Choroid plexus epithelial cell (primary cell): ENCODE data around the gene TBC1D14.
A peak's percentile ranks its signal among the peaks of the same experiment; 100 is the strongest.
"Not testable (repeated sequence)": the region's sequence is repeated elsewhere in the genome, so short reads cannot be mapped to it uniquely, and the experiment has no call there.

ENCODE experiments used
- DNase-seq: peaks from one replicate; pipeline ENCODE4 v3.0.0-alpha.2; 2010; ENCODE audit warnings: low read depth
- H3K4me3 ChIP-seq: 2 replicates; pipeline ENCODE4 v1.5.1; 2011; ENCODE audit warnings: low read depth, mild to moderate bottlenecking, control low read depth, low read length, moderate library complexity
- TF ChIP-seq, protein P1 (sequence below): conservative IDR thresholded peaks from 2 replicates; pipeline ENCODE4 v1.5.1; 2011; ENCODE audit warnings: low read depth, mild to moderate bottlenecking, control low read depth, inconsistent platforms, low read length, moderate library complexity

Gene TBC1D14

DNA sequence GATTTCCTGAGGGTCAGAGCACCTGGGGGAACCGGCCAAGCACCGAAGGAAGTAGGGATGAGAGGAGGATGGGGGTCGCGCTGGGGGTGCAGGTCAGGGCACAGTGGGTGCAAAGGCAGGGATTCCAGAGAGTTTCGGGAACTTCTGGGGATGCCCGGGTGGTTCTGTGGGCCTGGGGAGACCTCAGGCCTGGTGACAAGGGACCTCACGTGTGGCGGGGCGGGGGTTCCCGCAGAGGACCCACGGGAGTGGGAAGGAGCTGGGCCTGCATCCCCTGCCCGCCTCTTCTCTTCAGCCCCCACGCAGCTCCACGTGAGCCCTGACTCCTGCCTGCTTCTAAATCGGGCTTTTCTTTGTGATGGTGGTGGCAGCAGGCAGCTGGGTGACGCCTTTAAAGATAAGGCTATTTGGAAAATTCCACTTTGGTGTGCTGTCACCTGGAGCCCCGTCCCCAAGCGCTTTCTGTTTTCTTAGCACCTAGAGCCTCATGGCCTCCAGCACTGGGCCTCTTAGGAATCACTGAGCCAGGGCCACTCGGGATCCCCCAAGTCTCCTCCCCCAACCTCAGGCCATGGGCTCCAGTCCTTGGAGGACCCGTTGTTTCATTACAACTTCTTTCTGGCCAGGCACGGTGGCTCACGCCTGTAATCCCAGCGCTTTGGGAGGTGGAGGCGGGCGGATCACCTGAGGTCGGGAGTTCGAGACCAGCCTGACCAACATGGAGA lies 7.1 kb upstream of the TBC1D14 start:
- TF ChIP-seq, protein P1, sequence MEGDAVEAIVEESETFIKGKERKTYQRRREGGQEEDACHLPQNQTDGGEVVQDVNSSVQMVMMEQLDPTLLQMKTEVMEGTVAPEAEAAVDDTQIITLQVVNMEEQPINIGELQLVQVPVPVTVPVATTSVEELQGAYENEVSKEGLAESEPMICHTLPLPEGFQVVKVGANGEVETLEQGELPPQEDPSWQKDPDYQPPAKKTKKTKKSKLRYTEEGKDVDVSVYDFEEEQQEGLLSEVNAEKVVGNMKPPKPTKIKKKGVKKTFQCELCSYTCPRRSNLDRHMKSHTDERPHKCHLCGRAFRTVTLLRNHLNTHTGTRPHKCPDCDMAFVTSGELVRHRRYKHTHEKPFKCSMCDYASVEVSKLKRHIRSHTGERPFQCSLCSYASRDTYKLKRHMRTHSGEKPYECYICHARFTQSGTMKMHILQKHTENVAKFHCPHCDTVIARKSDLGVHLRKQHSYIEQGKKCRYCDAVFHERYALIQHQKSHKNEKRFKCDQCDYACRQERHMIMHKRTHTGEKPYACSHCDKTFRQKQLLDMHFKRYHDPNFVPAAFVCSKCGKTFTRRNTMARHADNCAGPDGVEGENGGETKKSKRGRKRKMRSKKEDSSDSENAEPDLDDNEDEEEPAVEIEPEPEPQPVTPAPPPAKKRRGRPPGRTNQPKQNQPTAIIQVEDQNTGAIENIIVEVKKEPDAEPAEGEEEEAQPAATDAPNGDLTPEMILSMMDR = no peak
- no peak overlapping the region for H3K4me3 ChIP-seq
- DNase-seq = no peak

DNA sequence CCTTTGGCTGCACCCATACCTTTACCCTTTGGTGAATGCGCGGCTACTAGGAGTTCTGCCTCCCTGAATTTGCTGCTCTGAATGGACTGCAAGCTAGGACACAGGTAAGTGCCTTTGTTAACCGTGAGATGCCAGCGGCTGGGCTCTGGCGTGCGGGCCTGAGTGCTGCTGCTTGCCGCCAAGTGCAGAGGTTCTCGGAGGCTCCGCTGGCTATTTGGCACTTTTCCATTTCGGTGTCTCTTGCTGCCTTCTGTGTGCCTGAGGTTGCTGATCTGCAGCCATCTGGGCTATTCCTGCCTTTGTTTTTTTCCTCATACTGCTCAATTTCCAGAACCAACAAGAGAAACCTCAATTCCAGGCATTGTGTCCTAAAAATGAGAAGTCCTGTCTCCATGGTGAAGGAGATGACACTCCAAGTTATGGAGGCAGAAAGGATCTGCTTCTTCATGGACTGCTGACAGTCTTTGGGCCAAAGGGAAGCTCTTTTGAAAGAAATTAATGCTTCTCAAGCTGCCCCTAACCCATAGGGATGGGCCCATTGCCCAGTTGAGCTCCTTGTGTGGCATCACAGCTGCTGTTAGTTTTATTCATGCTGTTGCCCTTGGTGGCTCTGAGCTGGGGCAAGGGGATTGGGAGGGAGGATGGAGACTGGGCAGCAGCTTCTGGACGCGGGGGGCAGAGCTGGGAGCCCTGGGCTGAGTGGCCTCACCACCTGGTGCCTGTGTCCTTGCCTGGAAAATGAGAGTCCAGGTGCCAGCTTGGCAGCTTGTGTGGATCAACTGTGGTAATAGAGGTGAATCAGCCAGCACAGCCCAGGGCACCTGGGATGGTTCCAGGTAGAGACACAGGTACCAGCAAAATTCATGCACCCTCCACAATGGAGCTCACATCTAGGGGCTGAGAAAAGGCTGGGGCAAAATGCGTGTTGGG lies 3.8 kb upstream of the TBC1D14 start:
- no peak overlapping the region for H3K4me3 ChIP-seq
- TF ChIP-seq, protein P1 = no peak
- no peak for DNase-seq

DNA sequence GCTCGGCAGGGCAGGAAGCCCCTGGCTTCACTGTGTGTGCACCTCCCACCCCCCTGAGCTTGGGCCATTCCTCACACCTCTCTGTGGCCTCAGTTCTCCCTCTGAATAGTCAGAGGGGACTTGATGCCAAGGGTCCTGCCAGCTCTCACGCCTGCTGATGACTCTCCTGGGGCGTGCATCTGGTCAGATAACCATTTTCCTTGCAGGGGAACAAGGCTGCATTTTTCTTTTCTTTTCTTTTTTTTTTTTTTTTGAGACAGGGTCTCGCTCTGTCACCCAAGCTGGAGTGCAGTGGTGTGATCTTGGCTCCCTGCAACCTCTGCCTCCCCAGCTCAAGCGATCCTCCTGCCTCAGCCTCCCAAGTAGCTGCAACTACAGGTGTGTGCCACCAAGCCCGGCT lies 3.1 kb upstream of the TBC1D14 start:
- DNase-seq, H3K4me3 ChIP-seq: not testable (repeated sequence)

DNA sequence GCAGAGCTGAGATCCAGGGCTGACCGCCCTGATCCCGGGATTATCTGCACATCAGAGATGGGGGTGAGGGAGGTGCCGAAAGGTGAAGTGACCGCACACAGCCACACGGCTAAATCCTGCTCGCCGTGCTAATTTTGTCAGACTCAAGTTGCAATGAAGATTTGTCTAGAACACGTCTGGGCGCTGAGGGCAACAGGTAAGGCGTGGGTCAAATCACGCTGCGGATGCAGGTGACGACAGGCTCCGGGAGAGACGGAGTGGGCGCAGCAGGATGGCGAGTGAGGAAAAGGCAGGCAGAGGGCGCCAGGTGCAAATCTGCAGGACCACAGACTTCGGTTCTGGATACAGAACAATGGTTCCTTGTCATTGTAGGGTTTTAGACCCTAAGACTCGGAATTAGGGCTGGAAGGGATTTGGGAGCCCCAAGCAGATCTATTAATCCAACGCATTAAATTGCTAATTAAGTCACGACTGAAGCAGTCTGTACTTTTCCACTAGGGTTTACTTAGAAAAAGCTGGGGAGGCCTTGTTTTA lies 1.9 kb upstream of the TBC1D14 start:
- H3K4me3 ChIP-seq = no peak overlapping the region
- peak; percentile 43 for DNase-seq
- TF ChIP-seq, protein P1 = peak; percentile 62

DNA sequence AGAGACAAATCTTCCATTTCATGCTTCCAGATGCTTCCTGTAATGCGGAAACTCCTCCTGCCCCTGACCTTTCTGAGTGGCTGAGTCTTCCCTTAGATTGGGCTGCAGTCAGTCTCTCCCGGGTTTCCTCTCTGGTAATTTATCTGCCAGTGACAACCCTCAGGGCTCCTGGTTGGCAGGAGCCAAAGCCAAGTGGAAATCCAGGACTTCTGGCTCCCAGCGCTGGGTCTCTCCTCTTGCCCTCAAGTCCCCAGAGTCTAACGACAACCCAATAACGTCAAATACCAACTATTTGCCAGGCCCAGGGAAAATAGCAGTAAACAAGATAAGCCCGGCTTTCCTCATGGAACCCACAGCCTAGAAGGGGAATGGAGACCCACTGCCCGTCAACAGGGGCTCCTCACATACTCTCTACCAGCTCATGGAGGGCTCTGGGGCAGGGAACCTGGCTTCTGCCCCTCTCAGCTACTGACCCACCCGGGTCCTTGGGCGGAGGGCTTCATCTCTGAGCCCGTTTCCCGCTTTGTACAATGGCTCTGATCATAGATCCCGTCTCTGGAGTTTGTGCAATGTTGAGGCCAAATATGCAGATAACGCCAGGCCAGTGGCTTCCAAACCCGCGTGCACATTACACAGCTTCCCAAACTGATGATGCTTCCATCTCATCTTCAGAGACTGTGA lies 1.1 kb upstream of the TBC1D14 start:
- H3K4me3 ChIP-seq = peak overlapping the region; percentile 79
- peak; percentile 57 for DNase-seq
- TF ChIP-seq, protein P1 = no peak

DNA sequence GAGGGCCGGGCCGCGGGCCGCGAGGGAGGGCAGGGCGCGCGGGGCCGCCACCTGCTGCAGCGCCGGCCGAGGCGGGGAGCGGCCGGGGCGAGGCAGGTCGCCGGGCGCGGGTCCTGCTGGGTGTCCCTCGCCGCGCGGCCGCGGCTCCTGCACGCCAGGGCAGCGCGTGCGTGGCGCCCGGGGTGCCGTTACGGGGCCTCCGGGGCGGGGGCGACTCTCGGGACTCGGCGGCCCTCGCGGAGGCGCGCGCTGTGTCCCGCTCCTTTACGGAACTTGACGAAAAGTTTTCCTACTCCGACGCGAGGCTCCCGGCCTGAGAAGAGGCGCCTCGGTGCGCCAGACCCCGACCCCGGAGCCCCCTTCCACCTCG lies 329 bp downstream of the TBC1D14 start:
- TF ChIP-seq, protein P1 = no peak
- H3K4me3 ChIP-seq = peak overlapping the region; percentile 79
- no peak for DNase-seq
